ENCODE data around the gene ACR.
"Not testable (repeated sequence)": the region's sequence is repeated elsewhere in the genome, so short reads cannot be mapped to it uniquely, and the experiment has no call there.

Gene ACR

DNA sequence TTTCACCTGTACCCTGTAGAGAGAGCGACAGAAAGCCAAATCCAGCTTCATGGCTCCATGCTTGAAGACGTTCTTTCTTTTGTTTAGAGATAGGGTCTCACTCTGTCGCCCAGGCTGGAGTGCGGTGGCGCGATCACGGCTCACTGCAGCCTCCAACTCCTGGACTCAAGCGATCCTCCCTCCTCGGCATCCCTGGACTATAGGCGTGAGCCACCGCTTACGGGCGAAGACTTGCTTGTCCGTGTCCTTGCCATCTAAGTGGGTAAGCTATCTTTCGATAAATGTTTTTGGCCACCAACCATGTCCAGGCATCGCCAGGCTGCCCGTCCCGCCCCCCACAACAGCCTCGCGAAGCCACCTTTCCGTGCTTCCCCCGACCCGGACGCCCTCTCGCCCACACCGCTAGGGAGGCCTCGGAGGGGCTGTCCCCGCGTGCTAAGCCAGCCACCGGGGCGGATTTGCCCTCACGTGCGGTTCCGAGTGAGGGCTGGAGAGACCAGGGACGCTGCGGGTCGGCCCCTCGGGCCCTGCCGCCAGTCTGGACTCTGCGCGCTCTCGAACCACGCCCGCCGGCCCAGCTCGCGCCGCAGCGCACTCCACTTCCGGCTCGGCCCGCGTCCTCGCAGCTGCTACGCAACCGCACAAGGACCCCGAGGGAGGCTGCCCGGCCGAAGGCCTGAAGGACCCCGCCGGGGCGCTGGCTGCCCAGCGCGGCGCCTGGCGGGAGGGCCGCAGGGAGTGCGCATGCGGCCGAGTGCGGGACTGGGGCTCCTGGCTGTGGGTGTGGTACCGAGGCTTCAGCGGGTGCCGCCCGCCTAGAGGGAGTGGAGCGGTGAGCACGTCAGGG lies 45.3 kb downstream of the ACR start, which contains the start of gene RABL2B:
RABL2B (minus strand) TSS at position 604 of the 847 bp plus-strand sequence. CDS start 1,342 bp downstream, outside the sequence.
- DNase-seq, result peak; percentile 51 to 87

GRCh38 chr22:50783880-50784276 lies 45.9 kb downstream of the ACR start:
- DNase-seq, result not testable (repeated sequence)

GRCh38 chr22:50785289-50785688 lies 47.3 kb downstream of the ACR start:
- DNase-seq, result not testable (repeated sequence)

GRCh38 chr22:50786936-50787335 lies 48.9 kb downstream of the ACR start:
- DNase-seq, result not testable (repeated sequence)

Measured in NCI-H524 (cell line).